ACHN (cell line): Measurements from ENCODE around the gene USP30.

Experiments
- DNase-seq: peaks from one replicate; pipeline ENCODE4 v3.0.0-alpha.2; 2015
- in situ Hi-C: cut with HindIII; loops from 2 replicates; pipeline ENCODE4 v1.10.0; 2017; ENCODE audit warnings: low sequenced_read_pairs, low pct_ligation_motif_present, low pct_unique_long_range_greater_than_20kb

The USP30 gene

DNA sequence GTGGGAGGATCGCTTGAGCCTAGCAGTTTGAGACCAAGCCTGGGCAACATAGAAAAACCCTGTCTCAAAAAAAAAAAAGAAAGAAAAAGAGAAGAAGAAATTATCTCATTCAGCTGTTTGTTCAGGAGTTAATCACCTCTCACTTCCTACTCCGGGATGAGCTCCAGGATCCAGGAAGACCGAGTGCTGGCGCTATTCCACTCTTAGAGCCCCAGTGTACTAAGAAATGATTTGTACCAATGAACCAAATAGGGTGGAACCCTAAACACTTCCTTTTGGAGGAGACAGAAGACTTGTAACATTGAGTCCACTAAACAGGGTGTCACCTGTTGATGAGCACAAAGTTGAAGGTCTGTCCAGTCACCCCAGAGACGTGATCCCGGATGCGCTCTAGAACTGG lies 37.3 kb downstream of the USP30 start:
- DNase-seq, result no peak
- in situ Hi-C loops, result no loop called here

- DNase-seq, result no peak
- in situ Hi-C loops, result no loop called here
These were observed 40.2 kb downstream of the USP30 start for GRCh38 chr12:109092497-109093021.

- DNase-seq, result peak; percentile 96
- in situ Hi-C loops, result no loop called here
These were observed 40.9 kb downstream of the USP30 start, which contains the start of gene ALKBH2 for GRCh38 chr12:109093022-109093918. Gene ALKBH2 (minus strand): TSS chr12:109093472. CDS start chr12:109092786, 686 bp downstream.

- in situ Hi-C loops, result no loop called here
- DNase-seq, result no peak
These were observed 44.7 kb downstream of the USP30 start for GRCh38 chr12:109097140-109097434.

DNA sequence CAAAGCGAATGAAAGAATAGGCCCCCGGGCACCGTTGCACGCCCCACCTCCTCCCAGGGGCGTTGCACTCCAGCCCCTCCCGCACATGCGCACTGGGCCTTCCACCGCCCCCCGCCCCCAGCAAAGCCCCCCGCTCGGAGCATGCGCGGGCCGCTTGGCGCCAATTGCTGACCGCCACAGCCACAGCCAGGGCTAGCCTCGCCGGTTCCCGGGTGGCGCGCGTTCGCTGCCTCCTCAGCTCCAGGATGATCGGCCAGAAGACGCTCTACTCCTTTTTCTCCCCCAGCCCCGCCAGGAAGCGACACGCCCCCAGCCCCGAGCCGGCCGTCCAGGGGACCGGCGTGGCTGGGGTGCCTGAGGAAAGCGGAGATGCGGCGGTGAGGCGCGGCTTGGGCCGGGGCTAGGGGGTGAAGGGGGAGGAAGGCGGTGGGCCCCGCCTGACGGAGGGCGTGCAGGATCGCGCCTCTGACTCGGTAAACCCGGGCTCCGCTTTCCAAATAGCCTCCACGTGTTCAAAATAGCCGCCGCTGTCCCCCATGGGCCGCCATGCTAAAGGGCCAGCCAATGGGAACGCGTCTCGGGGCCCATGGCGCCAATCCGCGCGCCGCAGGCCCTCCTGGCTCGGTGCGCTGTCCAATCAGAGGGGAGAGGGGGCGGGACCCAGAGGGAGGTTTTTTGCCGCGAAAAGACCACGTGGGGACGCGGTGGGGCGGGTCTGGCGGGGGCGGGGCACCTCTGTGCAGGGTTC lies 45.2 kb downstream of the USP30 start, which contains the start of gene UNG:
Gene UNG (plus strand): TSS at position 163 of the 748 bp plus-strand sequence. CDS start 83 bp downstream, at position 246.
- peak; percentile 99 for DNase-seq
- in situ Hi-C loops, result no loop called here

DNA sequence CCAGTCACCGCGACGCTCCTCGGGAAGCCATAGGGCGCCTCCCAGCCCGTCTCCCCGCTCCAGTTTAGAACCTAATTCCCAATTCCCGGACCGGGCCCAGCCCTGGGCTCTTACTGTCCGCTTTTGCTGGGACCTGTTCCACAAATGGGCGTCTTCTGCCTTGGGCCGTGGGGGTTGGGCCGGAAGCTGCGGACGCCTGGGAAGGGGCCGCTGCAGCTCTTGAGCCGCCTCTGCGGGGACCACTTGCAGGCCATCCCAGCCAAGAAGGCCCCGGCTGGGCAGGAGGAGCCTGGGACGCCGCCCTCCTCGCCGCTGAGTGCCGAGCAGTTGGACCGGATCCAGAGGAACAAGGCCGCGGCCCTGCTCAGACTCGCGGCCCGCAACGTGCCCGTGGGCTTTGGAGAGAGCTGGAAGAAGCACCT lies 45.8 kb downstream of the USP30 start:
- in situ Hi-C loops, result no loop called here
- peak; percentile 67 for DNase-seq

- DNase-seq, result peak; percentile 23
- in situ Hi-C loops, result no loop called here
These were observed 46.3 kb downstream of the USP30 start for GRCh38 chr12:109098651-109099050.

- in situ Hi-C loops, result no loop called here
These were observed 47.1 kb downstream of the USP30 start for GRCh38 chr12:109099431-109100020.

DNA sequence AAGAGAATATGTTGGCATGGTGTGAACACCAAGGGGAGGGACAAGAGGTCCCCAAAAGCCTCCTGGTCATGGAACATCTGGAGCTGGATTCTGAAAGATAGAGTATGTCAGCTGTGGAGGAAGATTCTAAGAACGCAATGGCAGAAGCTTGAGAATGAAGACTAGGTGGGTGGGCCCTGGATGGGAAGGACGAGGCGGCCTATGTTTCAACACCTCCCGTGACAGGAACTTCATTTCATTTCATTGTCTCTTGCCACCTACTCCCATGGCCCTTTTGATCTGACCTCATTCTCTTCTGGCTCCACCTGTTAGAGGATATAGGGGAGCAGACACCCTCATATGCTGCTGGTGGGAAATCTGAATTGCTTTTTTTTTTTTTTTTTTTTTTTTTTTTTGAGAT lies 48.4 kb downstream of the USP30 start:
- DNase-seq, result no peak
- in situ Hi-C loops, result no loop called here

More at GRCh38 chr12:109099431-109100020, 47.1 kb downstream of the USP30 start:
- no peak for DNase-seq

DNA sequence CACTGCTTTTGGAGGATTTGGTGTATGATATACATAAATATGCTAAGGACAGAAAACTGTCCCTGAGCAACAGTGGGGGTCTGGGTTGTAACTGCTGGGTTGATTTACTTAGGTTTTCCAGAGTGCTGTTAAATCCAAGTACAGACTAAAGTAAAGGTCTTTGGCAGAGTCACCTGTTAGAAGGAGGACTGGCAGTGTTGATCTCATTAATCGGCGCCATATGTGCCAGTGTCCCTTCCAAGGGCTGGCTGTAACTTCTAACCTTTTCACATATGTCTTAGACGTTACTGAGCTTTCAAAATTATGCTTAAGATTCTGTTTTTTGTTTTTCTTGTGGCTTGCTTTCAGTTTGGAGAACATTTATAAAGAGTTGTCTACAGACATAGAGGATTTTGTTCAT lies 50.1 kb downstream of the USP30 start:
- in situ Hi-C loops, result no loop called here
- no peak for DNase-seq

GRCh38 chr12:109105176-109105575 lies 52.8 kb downstream of the USP30 start:
- in situ Hi-C loops, result no loop called here
- no peak for DNase-seq

DNA sequence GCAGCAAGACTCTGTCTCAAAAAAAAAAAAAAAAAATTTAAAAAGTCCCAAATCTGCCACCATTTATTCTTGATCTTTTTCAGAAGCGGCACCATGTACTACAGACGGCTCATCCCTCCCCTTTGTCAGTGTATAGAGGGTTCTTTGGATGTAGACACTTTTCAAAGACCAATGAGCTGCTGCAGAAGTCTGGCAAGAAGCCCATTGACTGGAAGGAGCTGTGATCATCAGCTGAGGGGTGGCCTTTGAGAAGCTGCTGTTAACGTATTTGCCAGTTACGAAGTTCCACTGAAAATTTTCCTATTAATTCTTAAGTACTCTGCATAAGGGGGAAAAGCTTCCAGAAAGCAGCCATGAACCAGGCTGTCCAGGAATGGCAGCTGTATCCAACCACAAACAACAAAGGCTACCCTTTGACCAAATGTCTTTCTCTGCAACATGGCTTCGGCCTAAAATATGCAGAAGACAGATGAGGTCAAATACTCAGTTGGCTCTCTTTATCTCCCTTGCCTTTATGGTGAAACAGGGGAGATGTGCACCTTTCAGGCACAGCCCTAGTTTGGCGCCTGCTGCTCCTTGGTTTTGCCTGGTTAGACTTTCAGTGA lies 57.5 kb downstream of the USP30 start:
- DNase-seq, result no peak

GRCh38 chr12:109110988-109111495 lies 58.7 kb downstream of the USP30 start:
- in situ Hi-C loops, result no loop called here
- DNase-seq, result peak; percentile 89

More for the DNA sequence above, 57.5 kb downstream of the USP30 start:
- in situ Hi-C loops, result no loop called here

DNA sequence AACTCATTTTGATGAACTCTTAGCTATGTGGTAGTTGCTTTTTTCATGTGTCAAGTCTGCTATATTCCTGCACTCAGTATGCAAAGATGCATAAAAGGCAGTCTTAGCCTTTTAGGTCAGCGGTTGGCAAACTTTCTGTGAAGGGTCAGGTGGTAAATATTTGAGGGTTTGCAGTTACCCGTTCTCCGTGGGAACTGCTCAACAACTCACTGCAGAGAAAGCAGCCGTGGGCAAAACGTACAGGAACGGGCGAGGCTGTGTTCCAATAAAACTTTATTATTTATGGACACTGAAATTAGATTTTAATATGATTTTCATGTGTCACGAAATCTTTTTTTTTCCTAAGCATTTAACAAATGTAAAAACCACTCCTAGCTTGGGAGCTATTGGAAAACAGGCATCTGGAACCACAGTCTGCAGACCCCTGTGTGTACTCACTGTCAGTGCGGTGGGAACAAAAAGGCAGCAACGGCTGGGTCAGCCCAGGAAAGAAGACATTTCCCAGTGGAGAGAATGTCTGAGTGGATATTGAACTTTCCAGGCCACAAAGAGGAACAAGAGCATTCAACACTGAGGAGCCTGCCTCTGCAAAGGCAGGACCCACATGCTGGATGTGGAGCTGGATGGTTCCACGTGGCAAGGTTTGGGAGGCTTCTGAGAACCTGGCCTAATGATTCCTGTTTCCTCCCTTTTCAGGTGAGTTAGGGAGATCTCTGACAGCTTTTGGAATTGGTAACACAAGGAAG lies 60.5 kb downstream of the USP30 start:
- DNase-seq, result no peak
- in situ Hi-C loops, result no loop called here

DNA sequence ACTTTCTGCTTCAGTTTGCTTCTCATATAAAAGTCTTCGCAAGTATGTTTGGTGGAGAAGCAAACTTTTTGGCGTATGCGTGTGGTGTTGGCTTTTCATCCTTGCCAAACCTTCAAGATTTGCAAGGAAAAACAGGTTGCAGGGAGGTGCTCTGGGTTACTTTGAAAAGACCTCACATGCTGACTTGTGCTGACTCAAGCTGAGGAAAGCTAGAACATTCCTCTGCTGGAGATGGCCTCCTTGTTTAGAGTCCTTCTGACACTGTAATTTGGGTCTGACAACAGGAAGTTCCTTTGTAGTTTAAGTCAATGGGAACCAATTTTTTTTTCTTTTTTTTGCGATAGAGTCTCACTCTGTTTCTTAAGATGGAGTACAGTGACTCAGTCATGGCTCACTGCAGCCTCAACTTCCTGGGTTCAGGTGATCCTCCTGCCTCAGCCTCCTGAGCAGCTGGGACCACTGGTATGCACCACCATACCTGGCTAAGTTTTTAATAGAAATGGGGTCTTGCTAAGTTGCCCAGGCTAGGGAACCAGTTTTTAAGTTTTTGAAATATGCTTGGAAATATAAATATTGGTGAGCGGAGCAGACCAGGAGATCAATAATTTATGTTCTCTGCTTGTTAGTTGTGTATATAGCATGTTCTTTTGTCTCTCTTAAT lies 61.4 kb downstream of the USP30 start:
- DNase-seq, result no peak
- in situ Hi-C loops, result no loop called here

DNA sequence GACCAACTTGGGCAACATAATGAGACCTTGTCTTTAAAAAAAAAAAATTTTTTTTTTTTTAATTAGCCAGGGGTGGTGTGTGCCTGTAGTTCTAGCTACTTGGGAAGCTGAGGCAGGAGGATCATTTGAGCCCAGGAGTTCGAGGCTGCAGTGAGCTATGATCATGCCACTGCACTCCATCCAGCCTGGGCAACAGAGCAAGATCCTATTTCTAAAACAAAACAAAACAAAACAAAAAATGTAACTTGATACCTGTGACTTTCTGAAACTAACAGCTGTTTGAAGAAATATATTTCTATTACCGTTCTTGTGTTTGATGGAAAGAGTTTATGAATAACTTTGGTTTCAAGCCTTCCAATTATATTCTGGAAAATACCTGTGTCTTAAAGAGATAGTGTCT lies 62.3 kb downstream of the USP30 start:
- in situ Hi-C loops, result no loop called here
- no peak for DNase-seq

DNA sequence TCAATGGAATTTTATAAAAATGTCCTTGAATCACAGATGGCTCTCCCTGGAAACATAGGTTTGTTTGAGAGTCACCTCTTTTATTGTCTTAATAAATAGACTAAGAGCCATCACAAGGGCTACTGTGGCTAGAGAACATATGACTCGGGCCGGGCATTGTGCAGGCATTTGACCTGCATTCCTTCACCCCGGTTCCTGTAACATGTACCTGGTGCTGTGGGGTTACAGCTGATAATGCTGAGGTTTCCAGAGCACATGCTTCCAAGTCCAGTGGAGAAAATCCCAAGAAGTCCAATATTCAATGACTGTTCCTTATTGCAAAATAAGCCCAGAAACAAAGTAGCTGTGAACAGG lies 63.0 kb downstream of the USP30 start:
- DNase-seq, result no peak
- in situ Hi-C loops, result no loop called here
